NCI-H510A treated with DMSO at 0.1 percent for 48 hours (cell line): ENCODE measurements around the gene BRD4.
A peak's percentile ranks its signal among the peaks of the same experiment; 100 is the strongest.

Experiments
- DNase-seq: peaks from one replicate; lab custom pipeline; 2025; lab: John Stamatoyannopoulos, UW

Gene BRD4

DNA sequence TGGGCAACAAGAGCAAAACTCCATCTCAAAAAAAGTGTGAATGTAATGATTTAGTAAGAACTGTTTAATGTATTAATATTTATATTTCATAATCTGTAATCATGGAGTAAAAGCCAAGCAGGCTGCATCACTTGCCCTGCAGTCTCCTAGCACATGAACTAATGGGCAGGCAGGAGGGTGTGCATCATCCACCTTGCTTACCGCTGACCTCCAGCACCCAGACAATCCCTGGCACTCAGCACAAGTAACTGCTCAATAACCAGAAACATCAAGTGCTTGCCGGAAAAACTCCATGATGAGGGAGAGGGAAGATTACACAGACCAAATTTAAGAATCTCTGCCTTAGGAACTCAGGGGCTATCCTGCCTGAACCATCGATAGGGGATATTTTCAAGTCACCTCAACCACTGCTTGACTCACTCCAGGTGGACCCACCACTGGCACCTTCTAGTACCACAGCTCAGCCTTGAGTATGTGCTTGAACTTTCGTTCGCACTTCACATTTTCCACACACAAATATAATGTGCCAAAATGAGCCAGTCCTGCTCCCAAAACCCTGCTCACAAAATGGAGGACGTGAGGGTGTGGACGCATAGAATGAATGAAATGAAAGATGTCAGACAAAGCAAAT lies 18.6 kb downstream of the BRD4 start:
- DNase-seq: no peak

DNA sequence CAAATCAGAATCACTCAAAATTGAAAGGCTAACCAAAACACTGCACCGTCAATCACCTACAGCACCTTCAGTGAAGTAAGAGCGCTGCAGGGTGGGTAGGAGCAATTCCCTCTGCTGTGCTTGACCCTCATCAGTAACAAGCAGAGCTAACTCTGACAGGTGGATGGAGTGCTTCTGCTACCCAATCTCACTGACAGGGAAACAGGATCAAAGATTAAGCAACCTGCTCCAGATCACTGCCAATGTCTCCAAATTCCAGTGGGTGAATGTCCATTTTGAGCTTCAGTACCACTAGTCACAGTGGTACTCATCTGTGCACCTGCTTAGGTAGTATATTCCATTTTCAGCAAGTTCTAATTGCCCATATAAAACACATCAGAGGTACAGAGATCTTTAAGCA lies 25.2 kb downstream of the BRD4 start:
- DNase-seq: no peak

DNA sequence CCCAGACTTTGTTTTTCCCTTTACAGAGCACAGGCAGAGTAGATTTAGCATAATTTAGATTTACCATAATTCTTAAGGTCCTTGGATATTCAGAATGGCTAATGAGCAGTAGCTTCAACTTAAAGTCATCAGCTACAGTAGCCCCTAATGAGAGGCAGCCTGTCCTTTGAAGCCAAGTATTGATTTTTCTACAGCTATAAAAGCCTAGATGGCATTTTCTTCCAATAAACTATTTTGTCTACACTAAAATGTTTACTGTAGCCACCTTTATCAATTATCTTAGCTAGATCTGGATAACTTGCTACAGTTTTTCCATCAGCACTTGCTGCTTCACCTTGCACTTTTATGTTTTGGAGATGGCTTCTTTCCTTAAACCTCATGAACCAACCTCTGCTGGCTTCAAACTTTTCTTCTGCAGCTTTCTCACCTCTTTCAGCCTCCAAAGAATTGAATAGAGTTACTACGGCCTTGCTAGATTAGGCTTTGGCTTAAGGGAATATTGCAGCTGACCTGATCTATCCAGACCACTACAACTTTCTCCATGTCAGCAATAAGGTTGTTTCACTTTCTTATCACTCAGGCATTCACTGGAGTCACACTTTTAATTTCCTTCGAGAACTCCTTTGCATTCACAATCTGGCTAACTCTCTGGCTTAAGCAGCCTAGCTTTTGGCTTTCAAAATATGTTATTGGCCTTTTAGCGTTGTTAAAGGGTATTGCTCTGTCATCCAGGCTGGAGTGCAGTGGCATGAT lies 26.6 kb downstream of the BRD4 start:
- DNase-seq: no peak

DNA sequence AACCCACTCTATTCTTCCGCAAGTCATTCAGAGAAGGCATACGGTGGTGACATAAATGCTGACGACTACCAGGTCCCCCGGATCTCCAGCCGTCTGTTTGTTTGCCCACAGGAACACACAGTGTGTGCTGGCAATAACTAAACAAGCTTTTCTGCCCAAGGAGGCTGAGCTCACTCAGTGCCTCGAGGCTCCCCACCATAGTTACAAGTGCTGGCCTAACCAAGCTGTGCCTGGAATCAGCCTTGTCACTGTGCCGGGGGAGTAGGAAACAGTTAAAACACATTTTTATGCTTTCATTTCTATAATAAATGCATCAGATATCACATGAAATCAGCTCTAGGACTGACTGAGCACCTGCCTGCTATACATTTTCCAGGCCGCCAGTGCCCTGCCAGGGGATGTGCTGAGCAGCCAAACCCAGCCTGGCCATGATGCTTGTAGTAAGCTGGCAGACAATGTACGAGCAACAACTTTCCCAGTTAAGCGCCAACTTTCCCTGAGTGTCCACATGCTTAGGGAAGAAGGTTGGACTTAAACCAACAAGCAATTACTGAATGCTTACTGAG lies 28.1 kb downstream of the BRD4 start:
- DNase-seq: no peak

DNA sequence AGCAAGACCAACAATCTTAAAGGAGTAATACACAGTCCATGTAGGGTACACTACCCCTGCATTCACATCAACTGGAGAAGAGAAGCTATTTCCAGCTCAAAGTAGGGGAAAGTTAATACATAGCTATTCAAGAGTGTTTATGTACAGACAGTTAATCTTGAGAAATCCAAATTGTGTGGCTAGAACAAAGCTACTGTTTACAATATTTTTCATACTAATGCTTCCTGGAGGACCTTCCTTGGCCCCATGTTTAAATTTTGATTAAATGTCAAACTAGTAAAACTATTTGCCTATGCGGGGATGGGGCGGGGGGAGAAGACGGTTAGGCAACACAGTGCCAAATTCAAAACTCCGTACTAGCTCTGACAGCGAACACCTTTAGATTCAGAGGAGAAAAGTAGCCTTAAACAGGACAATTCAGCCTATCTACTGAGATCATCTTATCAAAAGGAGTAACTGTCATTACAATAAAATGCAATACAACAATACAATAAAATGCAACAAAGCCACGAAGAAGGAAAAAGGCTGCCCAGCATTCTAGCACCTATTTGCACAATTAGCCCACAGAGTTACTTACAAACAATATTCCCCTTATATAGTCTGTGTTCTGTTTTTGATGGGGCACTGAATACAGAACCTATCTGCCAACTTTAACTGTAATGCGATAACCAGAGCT lies 29.1 kb downstream of the BRD4 start:
- no peak for DNase-seq

DNA sequence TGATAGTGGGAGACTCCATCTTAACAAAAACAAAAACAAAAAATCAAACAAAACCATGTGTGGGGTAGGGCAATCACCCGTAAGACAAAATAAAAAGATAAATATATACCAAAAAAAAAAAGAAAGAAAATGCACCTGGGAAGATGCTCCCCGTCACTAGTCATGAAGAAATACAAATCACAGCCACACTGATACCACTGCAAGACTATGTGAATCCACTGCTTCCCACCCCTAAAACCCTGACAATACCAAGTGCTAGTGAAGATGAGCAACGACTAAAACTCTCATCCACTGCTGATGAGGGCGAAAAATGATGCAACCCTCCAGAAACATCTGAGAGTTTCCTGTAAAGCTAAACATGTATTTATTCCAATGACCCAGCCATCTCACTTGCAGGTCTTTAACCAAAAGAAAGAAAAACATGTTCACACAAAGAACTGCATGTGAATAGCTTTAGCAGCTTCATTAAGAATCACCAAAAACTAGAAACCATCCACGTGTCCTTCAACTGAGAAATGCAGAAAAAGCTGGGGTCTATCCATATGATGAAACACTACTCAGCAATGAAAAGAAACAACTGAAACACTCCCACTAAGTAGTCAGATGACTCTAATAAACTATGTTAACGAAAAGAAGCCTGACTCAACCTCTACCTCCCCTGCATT lies 31.7 kb downstream of the BRD4 start:
- DNase-seq: no peak

DNA sequence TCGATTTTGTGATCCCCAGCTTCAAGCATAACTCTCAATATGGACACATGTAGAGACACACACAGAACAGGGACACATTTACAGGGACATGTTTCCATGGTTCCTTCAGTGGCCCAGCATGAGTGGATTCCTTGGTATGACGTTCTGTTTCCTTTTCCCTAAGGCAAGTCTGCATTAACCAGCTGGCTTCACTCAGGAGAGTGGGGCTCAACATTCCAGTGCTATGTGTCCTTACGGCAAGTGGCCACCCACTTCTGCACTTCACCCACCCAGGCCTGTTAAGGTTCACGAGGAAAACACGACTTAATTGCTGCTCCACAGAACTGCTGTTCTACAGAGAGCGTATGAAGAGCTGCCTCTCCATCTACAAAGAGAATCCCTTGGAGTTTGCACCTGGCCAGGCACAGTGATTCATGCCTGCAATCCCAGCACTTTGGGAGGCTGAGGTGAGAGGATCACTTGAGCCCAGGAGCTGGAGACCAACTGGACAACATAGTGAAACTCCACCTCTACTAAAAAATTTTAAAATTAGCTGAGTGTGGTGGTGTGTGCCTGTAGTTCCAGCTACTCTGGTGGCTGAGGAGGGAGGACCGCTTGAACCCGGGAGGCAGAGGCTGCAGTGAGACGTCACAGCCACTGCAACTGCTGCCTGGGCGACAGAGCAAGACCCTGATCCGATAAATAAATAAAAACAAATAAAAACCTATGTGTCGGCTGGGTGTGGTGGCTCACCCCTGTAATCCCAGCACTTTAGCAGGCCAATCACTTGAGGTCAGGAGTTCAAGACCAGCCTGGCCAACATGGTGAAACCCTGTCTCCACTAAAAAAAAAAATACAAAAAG lies 32.5 kb downstream of the BRD4 start:
- DNase-seq: no peak

DNA sequence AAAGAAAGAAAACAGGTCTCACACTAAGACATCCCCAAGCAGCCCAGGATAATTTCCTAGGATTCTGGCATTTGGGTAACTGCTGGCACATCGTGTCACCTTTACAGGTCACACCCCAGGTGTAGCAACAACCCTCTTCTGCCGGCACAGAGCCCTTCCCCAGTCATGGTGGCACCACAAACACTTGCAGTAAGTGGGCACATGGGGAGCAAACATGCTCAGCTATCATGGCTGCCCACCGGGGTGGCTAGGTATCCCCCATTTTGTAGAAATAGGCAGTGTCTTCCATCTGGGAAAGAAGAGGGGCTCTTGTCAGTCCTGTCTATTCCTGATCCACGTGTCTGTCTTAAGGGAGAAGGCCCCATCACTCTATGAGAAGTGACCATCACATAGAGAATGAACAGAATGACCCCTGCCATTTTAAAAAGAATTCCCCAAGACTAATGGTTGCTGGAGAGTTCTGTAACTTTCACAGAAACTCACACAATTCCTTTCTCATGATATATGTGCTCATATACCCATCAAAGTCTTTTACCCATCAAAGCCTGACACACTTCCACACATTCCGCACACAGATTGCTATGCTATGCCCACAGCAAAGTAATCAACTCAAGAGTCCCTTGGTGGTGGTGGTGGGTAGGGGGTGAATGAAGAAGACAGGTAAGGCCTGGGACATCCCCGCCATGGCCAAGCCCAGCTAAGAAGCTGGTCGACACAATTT lies 33.3 kb downstream of the BRD4 start:
- DNase-seq: no peak

DNA sequence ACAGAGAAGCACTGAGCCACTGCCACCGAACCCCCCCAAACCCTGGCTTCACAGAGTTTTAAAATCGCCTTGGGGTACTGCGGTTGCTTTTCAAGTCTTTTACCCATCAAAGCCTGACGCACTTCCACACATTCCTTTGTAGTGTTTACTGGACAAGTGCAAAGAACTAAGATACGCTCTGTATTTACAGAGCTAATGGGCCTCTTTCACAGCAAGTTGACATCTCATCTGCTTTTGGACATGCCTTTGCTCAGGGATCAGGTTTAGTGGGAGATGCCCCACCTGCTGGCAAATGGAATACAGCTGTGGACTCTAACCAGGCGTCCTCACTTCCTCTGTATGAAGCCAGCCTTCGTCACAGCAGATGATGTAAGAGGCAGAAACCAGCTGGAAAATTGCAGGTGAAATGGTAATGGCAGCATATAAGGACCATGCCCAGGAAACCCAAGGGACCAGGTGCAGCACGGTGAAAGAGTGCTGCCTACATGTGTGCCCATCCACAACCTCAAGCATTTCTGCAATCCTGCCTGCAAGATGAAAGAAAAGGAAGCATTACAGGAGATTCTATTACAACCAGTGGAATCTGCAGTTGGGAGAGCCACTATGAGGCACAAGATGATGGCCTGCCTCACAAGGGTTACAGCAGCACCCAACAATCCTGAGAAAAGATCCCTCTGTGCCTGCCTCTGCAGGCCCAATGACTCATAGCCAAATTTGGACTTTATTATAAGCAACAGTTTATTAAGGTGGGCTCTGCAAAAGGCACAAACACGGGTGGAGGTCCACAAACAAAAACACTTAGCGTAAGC lies 34.7 kb downstream of the BRD4 start:
- DNase-seq: peak; percentile 78

DNA sequence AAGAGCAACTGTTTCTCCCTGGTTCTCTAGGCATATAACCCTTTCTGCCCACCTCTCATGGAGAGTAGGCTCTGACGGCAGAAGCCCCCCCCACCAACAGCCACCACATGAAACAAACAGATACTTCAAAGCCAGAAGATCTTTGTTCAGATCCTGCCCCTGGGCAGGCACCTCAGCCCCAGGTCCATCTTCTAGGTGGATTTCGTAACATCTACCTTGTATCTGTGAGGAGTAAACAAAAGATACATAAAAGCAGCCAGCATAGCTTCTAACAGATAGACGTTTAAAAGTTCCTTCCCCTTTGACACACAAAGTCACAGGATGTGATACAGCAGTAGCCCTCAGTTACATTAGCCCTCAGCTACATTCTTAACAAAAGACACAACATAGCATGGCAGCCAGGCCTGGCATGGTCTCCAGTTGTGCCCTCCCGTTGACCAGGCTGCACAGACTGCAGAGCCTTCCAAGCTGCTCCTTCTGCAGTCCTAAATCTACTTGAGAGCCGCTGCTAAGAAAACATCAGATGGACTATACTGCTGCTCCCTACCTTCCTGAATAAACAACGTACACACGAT lies 35.4 kb downstream of the BRD4 start:
- DNase-seq: no peak

DNA sequence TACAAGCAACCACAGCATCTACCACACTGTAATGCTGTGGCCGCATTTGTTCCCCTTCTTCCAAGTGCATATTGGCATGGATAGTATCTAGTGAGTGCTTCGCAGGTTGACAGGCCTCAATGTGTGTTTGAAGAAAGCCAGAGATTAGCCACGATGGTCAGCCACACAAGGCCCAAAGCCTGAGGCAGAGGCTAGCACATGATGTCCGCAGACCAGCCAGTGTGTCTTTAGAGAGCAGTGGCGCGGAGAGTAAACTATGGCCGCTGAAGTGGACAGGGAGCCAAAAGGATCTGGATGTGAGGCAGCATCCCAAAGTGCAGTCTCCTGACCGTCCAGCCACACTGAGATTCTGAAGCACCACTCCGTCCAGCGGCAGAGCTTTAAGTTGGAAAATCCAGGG lies 36.0 kb downstream of the BRD4 start:
- no peak for DNase-seq

DNA sequence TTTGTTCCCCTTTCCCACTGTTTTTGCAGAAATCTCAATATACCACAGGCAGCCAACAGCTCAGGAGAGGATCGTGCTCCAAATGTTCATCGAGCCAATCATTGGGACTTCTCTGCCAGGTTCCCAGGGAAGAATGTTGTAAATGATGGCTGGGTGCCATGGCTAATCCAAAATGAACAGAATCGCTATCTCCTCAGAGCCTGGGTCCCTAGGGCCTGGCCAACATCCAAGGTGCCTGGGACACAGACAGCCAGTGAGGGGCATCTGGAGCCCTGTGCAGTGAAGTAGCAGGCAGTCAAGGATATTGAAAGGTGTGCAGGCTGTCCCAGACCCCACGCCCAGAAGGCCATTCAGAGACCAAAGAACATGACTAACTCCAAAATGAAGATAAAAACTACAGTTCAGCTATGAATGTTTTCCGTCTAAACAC lies 37.8 kb downstream of the BRD4 start:
- DNase-seq: no peak

DNA sequence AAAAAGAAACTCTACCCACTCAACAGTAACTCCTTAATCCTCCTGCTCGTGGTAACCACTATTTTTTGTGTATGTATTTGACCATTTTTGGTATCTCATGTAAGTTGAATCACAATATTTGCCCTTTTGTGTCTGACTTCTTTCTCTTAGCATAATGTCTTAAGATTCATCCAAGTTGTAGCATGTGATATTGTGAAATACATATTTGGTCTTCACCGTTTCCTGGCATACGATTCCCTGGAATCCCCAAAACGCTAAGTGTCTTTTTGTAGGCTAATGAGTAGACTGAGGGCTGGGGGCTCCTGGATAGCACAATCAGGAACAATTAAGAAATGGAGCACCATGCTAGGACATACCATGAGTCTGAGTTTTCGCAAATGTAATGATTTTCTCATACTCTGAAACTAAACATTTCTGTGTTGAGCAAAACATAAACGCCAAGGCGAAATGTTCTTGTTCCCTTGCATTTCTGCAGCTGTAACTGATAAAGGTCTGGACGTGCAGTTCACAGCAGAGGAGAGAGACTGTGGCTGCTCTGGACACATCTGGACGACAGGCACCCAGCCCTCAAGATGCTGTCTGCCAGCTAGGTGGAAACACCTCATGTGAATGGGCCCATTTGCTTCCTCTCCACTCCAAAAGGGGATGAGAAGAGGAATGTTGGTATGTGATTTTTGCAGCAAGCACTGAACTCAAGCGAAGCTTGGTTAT lies 38.4 kb downstream of the BRD4 start:
- no peak for DNase-seq

DNA sequence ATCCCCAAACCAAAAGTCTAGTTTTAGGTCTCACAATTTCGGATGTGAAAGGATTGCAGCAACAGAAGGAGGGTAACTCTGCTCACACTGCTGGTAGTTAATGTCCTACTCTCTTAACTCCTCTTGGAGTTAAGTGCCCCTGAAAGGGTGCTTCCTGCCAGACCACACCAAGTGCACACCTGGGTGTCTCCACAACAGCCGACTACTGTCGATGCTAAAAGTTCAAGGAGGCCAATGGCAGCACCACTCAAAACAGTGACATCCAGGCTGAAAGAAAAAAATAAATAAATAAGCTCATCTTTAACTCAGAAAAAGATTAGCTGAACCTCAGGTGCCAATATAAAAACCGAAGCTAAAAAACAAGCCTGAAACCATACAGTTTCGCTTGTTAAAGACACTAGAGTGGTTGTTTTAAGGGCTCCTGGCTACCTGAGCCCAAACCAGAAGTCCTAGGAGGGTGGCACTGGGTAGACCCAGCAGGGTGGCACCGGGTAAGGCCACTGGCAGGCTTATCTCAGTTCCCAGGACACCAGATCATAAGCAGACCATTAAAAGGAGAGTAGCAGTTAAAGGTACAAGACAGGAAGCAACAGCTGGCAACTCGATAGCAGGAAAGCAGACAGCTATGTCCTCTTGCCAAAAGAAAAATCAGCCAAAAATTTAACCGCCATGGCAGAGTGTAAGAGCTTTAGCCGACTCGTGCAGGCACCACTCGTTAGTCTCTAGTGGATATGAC lies 39.3 kb downstream of the BRD4 start:
- DNase-seq: peak; percentile 35

DNA sequence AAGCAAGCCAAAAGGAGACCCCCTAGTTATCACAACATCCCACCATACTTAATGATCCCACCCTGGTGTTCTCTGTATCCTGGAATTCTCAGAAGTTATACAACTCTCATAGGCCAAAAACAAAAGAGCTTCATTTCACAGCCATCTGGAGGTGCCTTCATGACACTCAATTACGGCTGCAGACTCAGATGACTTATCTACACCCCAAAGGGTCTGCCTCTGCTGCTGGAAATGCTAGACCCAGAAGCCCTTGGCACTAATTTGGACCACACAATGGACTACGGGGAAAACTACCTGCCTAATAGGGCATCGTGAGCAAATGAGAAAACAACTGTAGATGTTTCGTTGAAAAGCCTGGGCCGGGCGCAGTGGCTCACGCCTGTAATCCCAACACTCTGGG lies 40.2 kb downstream of the BRD4 start:
- no peak for DNase-seq

DNA sequence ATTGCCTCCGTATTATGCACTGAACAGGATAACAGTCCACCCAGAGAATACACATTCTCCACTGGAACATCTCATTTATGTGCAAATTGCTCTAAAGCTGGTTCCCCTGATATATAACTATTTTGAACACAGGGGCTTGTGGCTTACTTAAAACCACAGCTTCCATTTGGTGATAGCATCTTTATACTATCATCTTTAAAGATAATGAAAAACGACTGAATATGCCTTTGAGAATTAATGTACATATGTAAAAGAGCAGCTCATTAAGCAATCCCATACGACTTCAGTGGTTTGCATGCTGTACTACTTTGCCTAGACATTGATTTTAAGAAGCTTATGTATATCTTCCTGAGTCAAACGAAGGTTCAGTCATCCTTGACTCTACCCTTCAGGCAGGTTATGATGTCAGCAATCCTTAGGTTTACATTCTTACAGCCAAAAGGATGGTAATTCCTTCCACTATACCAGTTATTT lies 40.8 kb downstream of the BRD4 start:
- no peak for DNase-seq

DNA sequence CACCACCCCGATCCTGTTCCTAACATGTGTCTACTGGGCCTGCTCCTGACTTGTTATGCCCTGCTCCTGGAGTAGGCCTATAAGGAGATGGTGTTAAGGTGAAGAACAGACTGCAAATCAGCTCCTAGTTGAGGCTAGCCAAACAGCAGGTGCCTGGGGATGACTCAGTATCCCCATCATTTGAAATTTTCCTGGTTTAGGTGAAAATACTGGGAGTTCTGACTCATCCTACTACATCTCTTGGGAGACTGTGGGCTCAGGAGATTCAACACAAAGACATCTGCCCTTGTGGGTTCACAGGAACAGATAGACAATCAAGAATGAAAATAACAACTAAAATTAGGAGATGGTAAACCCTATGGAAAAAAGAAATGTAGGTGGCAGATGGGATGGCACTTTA lies 41.2 kb downstream of the BRD4 start:
- no peak for DNase-seq

DNA sequence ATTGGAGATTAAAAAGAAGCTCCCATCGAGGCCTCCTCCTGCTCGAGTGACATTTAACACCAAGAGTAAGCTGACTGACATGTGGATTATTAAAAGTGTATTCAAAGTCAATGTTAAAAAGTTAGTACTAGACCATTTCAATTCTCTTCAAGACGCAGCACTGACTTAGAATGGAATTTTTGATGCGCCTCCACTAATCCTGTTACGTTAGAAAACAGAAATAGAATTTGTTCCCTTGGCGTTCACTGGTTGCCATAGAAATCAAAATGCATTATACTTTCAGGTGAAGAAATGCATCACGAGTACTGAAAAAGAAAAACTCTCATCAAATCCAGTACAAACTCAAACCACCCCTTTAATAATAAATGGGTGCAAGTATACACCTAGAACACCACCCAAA lies 42.2 kb downstream of the BRD4 start:
- DNase-seq: no peak
